Liver (tissue), 3 donors: Measurements from ENCODE around the gene CDK2AP2.

ENCODE experiments used
- ATF3 ChIP-seq: IDR thresholded peaks from 2 replicates; pipeline ENCODE4 v1.6.1; 2016; ENCODE audit warnings: antibody characterized with exemption
- CTCF ChIP-seq: fragments of 150-350 bp; IDR thresholded peaks from 2 replicates; pipeline ENCODE4 v1.5.1; 2017; ENCODE audit warnings: improper control_type of control experiment, low read depth, low read length; ENCODE audit not compliant: missing input control
- EGR1 ChIP-seq, 2 donors: IDR thresholded peaks; 2 replicates each; pipeline ENCODE4 v1.6.1; 2016 to 2018; ENCODE audit warnings: antibody characterized with exemption in 2 of 2, low read depth in 2 of 2
- GABPA ChIP-seq, 2 donors: IDR thresholded peaks in 1 of 2; conservative IDR thresholded peaks in 1 of 2; 2 replicates each; pipeline ENCODE4 v1.6.1; 2016; ENCODE audit warnings: antibody characterized with exemption in 2 of 2, mild to moderate bottlenecking in 1 of 2, moderate library complexity in 1 of 2
- JUND ChIP-seq, 2 donors: IDR thresholded peaks; 2 replicates each; pipeline ENCODE4 v1.6.1; 2016; ENCODE audit warnings: antibody characterized with exemption in 2 of 2
- MAX ChIP-seq: IDR thresholded peaks from 2 replicates; pipeline ENCODE4 v1.6.1; 2016; ENCODE audit warnings: antibody characterized with exemption
- NR2F2 ChIP-seq: IDR thresholded peaks from 2 replicates; pipeline ENCODE4 v1.6.1; 2016; ENCODE audit warnings: antibody characterized with exemption
- RAD21 ChIP-seq, 2 donors: IDR thresholded peaks; 2 replicates each; pipeline ENCODE4 v1.6.1; 2016; ENCODE audit warnings: antibody characterized with exemption in 2 of 2, mild to moderate bottlenecking in 2 of 2
- REST ChIP-seq: IDR thresholded peaks from 2 replicates; pipeline ENCODE4 v1.6.1; 2016; ENCODE audit warnings: antibody characterized with exemption, mild to moderate bottlenecking
- TAF1 ChIP-seq: conservative IDR thresholded peaks from 2 replicates; pipeline ENCODE4 v1.6.1; 2016; ENCODE audit warnings: antibody characterized with exemption, mild to moderate bottlenecking
- YY1 ChIP-seq: IDR thresholded peaks from 2 replicates; pipeline ENCODE4 v1.6.1; 2016; ENCODE audit warnings: antibody characterized with exemption, mild to moderate bottlenecking
- donor health status: healthy.
- donor health status: healthy.

- TF ChIP-seq CTCF (no peak), GABPA (IDR thresholded peaks at IDR 0.05 in 1 of 2, conservative IDR thresholded peaks at IDR 0.05 in 1 of 2) (no peak), YY1 (no peak), RAD21 (IDR thresholded peaks at IDR 0.05) (no peak), EGR1 (IDR thresholded peaks at IDR 0.05; ENCODE audit: low read depth in 2 of 2) (no peak), TAF1 (no peak), NR2F2 (no peak), ATF3 (no peak), JUND (IDR thresholded peaks at IDR 0.05) (no peak), REST (no peak), MAX (no peak)
Measured at GRCh38 chr11:67541198-67541597, 33.2 kb upstream of the CDK2AP2 start.
